HepG2 (cell line): ENCODE data around the gene LCE7A. TPM values are rescaled to one million over a fixed set of nuclear protein-coding genes. Genes with fewer than 3 reads are reported as not detected.

Experiments
- ATAC-seq: fragments of 200-7000 bp; cut with Tn5 transposase; 3 replicates; pipeline ENCODE4 v1.9.1; 2020; ENCODE audit warnings: mild to moderate bottlenecking, moderate library complexity
- BruUV-seq: library from RNA; stranded (reverse); fragments of 400-500 nt; replicated peaks from 2 replicates; lab custom pipeline; 2021; lab: Mats Ljungman, UMichigan
- CTCF ChIA-PET: fragments of 300-600 bp; formaldehyde crosslinking; extraction: SDS; loops from one replicate; lab custom pipeline; 2021; ENCODE audit warnings: low total read pairs, inconsistent platforms, low intra/inter-chr PET ratio; lab: Yijun Ruan, JAX
- POLR2A ChIA-PET: fragments of 350-600 bp; sonication (Branson Sonifier 250); formaldehyde crosslinking; loops from one replicate; lab custom pipeline; 2020; ENCODE audit warnings: antibody characterized with exemption, inconsistent platforms; lab: Yijun Ruan, JAX
- DNase-seq: peaks from one replicate; pipeline ENCODE4 v3.0.0-alpha.2; 2015; ENCODE audit warnings: low spot score
- FAIRE-seq: peaks from 3 replicates; lab custom pipeline; 2011; peaks lifted over from hg19 to GRCh38; lab: Jason Lieb, UNC
- H2AFZ ChIP-seq: one replicate; pipeline ENCODE4 v1.6.1; 2011; ENCODE audit warnings: low read length, inconsistent platforms
- H3K27ac ChIP-seq: fragments of 300-600 bp; 3 replicates; pipeline ENCODE4 v1.8.0; 2011; ENCODE audit warnings: mixed run types, mild to moderate bottlenecking, mixed read lengths, low read length, inconsistent platforms; ENCODE audit not compliant: insufficient read depth; ENCODE audit errors: extremely low read length
- H3K27me3 ChIP-seq, 2 experiments: fragments of 200-600 bp in 1 of 2; 2 replicates in 1 of 2; 3 replicates in 1 of 2; pipeline versions ENCODE4 v1.6.0 to v1.8.0; 2011; ENCODE audit warnings: low read length in 2 of 2, mild to moderate bottlenecking in 2 of 2, moderate library complexity in 2 of 2, inconsistent platforms in 1 of 2; ENCODE audit not compliant: insufficient read depth in 2 of 2, control insufficient read depth in 1 of 2
- H3K36me3 ChIP-seq, 2 experiments: fragments of 200-600 bp in 1 of 2; replicated peaks in 1 of 2; 2 replicates in 1 of 2; 3 replicates in 1 of 2; pipeline versions ENCODE4 v1.5.1 to v1.8.0; 2011; ENCODE audit warnings: low read length in 2 of 2, inconsistent platforms in 1 of 2; ENCODE audit not compliant: insufficient read depth in 2 of 2, control insufficient read depth in 1 of 2
- H3K4me1 ChIP-seq: 2 replicates; pipeline ENCODE4 v1.5.1; 2012; ENCODE audit warnings: low read length, inconsistent platforms; ENCODE audit not compliant: insufficient read depth
- H3K4me2 ChIP-seq: 2 replicates; pipeline ENCODE4 v1.6.0; 2011; ENCODE audit warnings: low read depth, low read length, inconsistent platforms
- H3K4me3 ChIP-seq, 3 experiments: fragments of 200-600 bp in 1 of 3; sonication (generic), shearing (Covaris generic) in 1 of 3; replicated peaks in 1 of 3; 2 replicates each; pipeline ENCODE4 v1.5.1; 2011 to 2016; ENCODE audit warnings: low read length in 3 of 3, inconsistent platforms in 2 of 3, low read depth in 2 of 3, mild to moderate bottlenecking in 2 of 3, control low read depth in 1 of 3, mixed read lengths in 1 of 3; ENCODE audit not compliant: insufficient read depth in 1 of 3
- H3K79me2 ChIP-seq: one replicate; pipeline ENCODE4 v1.6.1; 2011; ENCODE audit warnings: low read length, inconsistent platforms; ENCODE audit not compliant: insufficient read depth
- H3K9ac ChIP-seq: 2 replicates; pipeline ENCODE4 v1.6.0; 2011; ENCODE audit warnings: mild to moderate bottlenecking, low read depth, low read length, inconsistent platforms; ENCODE audit not compliant: insufficient read depth
- H3K9me3 ChIP-seq: 2 replicates; pipeline ENCODE4 v1.5.1; 2012; ENCODE audit warnings: mild to moderate bottlenecking, low read length
- H4K20me1 ChIP-seq: 2 replicates; pipeline ENCODE4 v1.6.0; 2011; ENCODE audit warnings: inconsistent platforms, mild to moderate bottlenecking, low read length, moderate library complexity; ENCODE audit not compliant: insufficient read depth
- CEBPB ChIP-seq: IDR thresholded peaks from 2 replicates; pipeline ENCODE4 v1.6.1; 2011; ENCODE audit warnings: low read depth, low read length, improper control_type of control experiment, borderline replicate concordance
- ERF ChIP-seq: IDR thresholded peaks from 2 replicates; pipeline ENCODE4 v1.6.1; 2018; ENCODE audit warnings: missing biosample characterization, missing genetic modification reagents
- FOXM1 ChIP-seq: sonication (generic); formaldehyde crosslinking; IDR thresholded peaks from 2 replicates; pipeline ENCODE4 v1.5.0; 2020; ENCODE audit warnings: missing genetic modification reagents
- GPN1 ChIP-seq: sonication (generic); formaldehyde crosslinking; IDR thresholded peaks from 2 replicates; pipeline ENCODE4 v1.5.1; 2020; ENCODE audit warnings: missing genetic modification reagents, borderline replicate concordance
- HMG20B ChIP-seq: conservative IDR thresholded peaks from 2 replicates; pipeline ENCODE4 v1.6.1; 2016; ENCODE audit warnings: missing genetic modification reagents, missing compliant biosample characterization
- HOXA3 ChIP-seq: sonication (generic); formaldehyde crosslinking; IDR thresholded peaks from 2 replicates; pipeline ENCODE4 v1.5.0; 2020; ENCODE audit warnings: missing genetic modification reagents
- SRSF4 ChIP-seq: fragments of 200-400 bp; formaldehyde crosslinking; IDR thresholded peaks from one replicate; pipeline ENCODE4 v1.6.1; 2018; ENCODE audit warnings: mild to moderate bottlenecking, low read depth, low read length, moderate library complexity; ENCODE audit not compliant: poor library complexity, severe bottlenecking
- TARDBP ChIP-seq: sonication (generic); formaldehyde crosslinking; IDR thresholded peaks from 2 replicates; pipeline ENCODE4 v1.8.0; 2022; ENCODE audit warnings: mild to moderate bottlenecking, missing genetic modification reagents
- ZBTB20 ChIP-seq: sonication (generic); formaldehyde crosslinking; IDR thresholded peaks from 2 replicates; pipeline ENCODE4 v1.8.1; 2023; ENCODE audit warnings: missing genetic modification reagents, low read depth, mild to moderate bottlenecking, borderline replicate concordance
- ZMAT3 ChIP-seq: sonication (generic); formaldehyde crosslinking; conservative IDR thresholded peaks from 2 replicates; pipeline ENCODE4 v1.7.0; 2021; ENCODE audit warnings: missing genetic modification reagents
- ZNF367 ChIP-seq: sonication (generic); formaldehyde crosslinking; IDR thresholded peaks from 2 replicates; pipeline ENCODE4 v1.4.0; 2020; ENCODE audit warnings: missing genetic modification reagents, borderline replicate concordance
- ZNF652 ChIP-seq: IDR thresholded peaks from 2 replicates; pipeline ENCODE4 v1.6.1; 2016; ENCODE audit warnings: low read depth, borderline replicate concordance
- ZNF766 ChIP-seq: sonication (generic); formaldehyde crosslinking; IDR thresholded peaks from 2 replicates; pipeline ENCODE4 v1.5.0; 2020; ENCODE audit warnings: missing genetic modification reagents, borderline replicate concordance
- ZNF773 ChIP-seq: sonication (generic); formaldehyde crosslinking; IDR thresholded peaks from 2 replicates; pipeline ENCODE4 v1.4.0; 2020; ENCODE audit warnings: missing genetic modification reagents, borderline replicate concordance
- ZSCAN25 ChIP-seq: sonication (generic); formaldehyde crosslinking; IDR thresholded peaks from 2 replicates; pipeline ENCODE4 v1.8.0; 2022; ENCODE audit warnings: mild to moderate bottlenecking, missing genetic modification reagents
- WGBS: methylation state at CpG from one replicate; pipeline ENCODE4 v1.1.6; 2017; ENCODE audit warnings: low lambda C conversion rate; 5-methylcytosine and 5-hydroxymethylcytosine counted together
- in situ Hi-C: cut with HindIII; loops from 2 replicates; pipeline ENCODE4 v1.10.0; 2017; ENCODE audit warnings: low pct_unique_long_range_greater_than_20kb; ENCODE audit not compliant: extremely low pct_ligation_motif_present
- intact Hi-C: fragments of 100-400 bp; cut with micrococcal nuclease; formaldehyde crosslinking; loops from one replicate; pipeline ENCODE4 v1.10.0; 2022; ENCODE audit not compliant: unreplicated experiment
- polyA plus RNA-seq, 8 experiments: library from polyadenylated mRNA; depleted of rRNA in 3 of 8; stranded (reverse) in 7 of 8; unstranded in 1 of 8; fragments of >200 nt; fragmentation: Illumina TruSeq in 4 of 8; extraction: Trizol in 4 of 8; gene quantifications; 2 replicates each; pipeline versions ENCODE4 v1.2.1 to v1.2.3, GENCODE V29; 2011 to 2016; ENCODE audit warnings: low read depth in 4 of 8, missing spikeins in 1 of 8, mixed read lengths in 1 of 8; ENCODE audit not compliant: insufficient read depth in 1 of 8
- total RNA-seq, 5 experiments: library from RNA; depleted of rRNA; stranded (reverse); fragments of >200 nt; fragmentation: Illumina TruSeq; extraction: Trizol; gene quantifications; 2 replicates each; pipeline ENCODE4 v1.2.3, GENCODE V29; 2016; ENCODE audit warnings: low read depth in 1 of 5
- TF ChIP-seq, protein P1 (sequence below): sonication (generic); formaldehyde crosslinking; IDR thresholded peaks from 2 replicates; pipeline ENCODE4 v1.4.0; 2020; ENCODE audit warnings: mild to moderate bottlenecking, missing genetic modification reagents
- TF ChIP-seq, protein P2 (sequence below): sonication (generic); formaldehyde crosslinking; IDR thresholded peaks from 2 replicates; pipeline ENCODE4 v1.5.1; 2020; ENCODE audit warnings: mild to moderate bottlenecking, moderate library complexity, missing genetic modification reagents
- TF ChIP-seq, protein P3 (sequence below): sonication (generic); formaldehyde crosslinking; conservative IDR thresholded peaks from 2 replicates; pipeline ENCODE4 v1.4.0; 2020; ENCODE audit warnings: missing genetic modification reagents
- TF ChIP-seq, protein P4 (sequence below): fragments of 450-650 bp; IDR thresholded peaks from 2 replicates; pipeline ENCODE4 v1.6.1; 2017; ENCODE audit warnings: mild to moderate bottlenecking

The LCE7A gene
- total and polyA plus RNA-seq, 2 of the 13 experiments (the other 11 are each of a cell fraction or from before 2014, with no cell fraction given): not detected

DNA sequence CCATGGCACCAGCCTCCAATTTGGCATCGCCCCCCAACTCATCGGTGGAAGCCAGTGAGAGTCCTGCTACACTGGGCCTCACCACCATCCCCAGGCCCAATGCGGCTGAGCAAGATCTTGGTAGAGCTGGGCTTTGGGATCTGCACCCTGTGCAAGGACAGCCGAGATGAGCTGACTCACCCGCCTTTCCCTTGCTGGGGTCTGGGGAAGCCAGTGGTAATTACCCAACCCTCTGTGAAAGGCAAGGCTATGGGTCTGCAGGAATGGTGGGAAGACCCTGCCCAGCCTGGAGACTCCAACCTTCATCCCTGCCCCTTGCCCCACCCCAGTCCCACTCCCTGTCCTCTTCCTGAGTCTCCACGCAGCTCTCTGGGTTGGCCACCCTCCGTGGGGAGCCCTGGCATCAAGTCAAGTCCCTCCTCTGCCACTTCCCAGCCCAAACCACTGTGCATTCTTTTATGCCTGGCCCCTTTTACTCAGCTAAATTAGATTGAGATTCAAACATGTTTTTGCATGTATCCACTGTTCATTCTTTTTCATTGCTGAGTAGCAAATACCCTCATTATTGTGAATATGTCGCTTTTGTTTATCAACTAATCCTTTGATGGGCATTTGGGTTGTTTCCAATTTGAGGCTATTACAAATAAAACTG lies 27.1 kb downstream of the LCE7A start (continued):
- no peak for TF ChIP-seq HMG20B (CRISPR knock-in tag)
- TF ChIP-seq, protein P1, sequence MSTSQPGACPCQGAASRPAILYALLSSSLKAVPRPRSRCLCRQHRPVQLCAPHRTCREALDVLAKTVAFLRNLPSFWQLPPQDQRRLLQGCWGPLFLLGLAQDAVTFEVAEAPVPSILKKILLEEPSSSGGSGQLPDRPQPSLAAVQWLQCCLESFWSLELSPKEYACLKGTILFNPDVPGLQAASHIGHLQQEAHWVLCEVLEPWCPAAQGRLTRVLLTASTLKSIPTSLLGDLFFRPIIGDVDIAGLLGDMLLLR (CRISPR knock-in tag): no peak
- TF ChIP-seq ZMAT3 (CRISPR knock-in tag): no peak
- TF ChIP-seq ERF: no peak
- no peak for TF ChIP-seq ZSCAN25 (CRISPR knock-in tag)

DNA sequence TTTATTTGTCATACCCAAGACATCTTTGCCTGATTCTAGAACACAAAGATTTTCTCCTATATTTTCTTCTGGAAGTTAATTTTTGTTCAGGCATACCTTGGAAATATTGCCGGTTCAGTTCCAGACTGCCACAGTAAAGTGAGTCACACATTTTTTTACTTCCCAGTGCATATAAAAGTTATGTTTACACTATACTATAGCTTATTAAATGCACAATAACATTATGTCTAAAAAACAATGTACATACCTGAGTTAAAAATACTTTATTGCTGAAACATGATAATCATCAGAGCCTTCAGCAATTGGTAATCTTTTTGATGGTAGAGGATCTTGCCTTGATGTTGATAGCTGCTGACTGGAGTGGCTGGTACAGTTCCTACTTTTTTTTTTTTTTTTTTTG lies 28.3 kb downstream of the LCE7A start:
- H3K27me3 ChIP-seq: no peaks in the 10 kb centered on the region
- H3K9ac ChIP-seq: no peak overlapping the region
- POLR2A ChIA-PET: no interaction called here
- no peak overlapping the region for H3K4me2 ChIP-seq
- no peak for ATAC-seq
- FAIRE-seq: no peak
- no peak overlapping the region for H3K4me3 ChIP-seq
- no peak overlapping the region for H2AFZ ChIP-seq
- no peaks in the 10 kb centered on the region for H4K20me1 ChIP-seq
- intact Hi-C loops: no loop called here
- no peaks in the 10 kb centered on the region for H3K4me1 ChIP-seq
- in situ Hi-C loops: no loop called here
- H3K27ac ChIP-seq: no peak overlapping the region
- CTCF ChIA-PET: no interaction called here
- 46% methylated on average over 1 of the region's 1 CpG for WGBS
- H3K36me3 ChIP-seq: no peaks in the 10 kb centered on the region
- no peaks in the 10 kb centered on the region for H3K9me3 ChIP-seq
- DNase-seq: no peak
- no TSS peak for BruUV-seq
- no peaks in the 10 kb centered on the region for H3K79me2 ChIP-seq
- no peak for TF ChIP-seq ZBTB20 (CRISPR knock-in tag)
- TF ChIP-seq, protein P2, sequence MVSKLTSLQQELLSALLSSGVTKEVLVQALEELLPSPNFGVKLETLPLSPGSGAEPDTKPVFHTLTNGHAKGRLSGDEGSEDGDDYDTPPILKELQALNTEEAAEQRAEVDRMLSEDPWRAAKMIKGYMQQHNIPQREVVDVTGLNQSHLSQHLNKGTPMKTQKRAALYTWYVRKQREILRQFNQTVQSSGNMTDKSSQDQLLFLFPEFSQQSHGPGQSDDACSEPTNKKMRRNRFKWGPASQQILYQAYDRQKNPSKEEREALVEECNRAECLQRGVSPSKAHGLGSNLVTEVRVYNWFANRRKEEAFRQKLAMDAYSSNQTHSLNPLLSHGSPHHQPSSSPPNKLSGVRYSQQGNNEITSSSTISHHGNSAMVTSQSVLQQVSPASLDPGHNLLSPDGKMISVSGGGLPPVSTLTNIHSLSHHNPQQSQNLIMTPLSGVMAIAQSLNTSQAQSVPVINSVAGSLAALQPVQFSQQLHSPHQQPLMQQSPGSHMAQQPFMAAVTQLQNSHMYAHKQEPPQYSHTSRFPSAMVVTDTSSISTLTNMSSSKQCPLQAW (CRISPR knock-in tag): no peak
- no peak for TF ChIP-seq ZNF766
- TF ChIP-seq GPN1: no peak
- TF ChIP-seq TARDBP (CRISPR knock-in tag): no peak
- TF ChIP-seq CEBPB: no peak
- TF ChIP-seq, protein P3, sequence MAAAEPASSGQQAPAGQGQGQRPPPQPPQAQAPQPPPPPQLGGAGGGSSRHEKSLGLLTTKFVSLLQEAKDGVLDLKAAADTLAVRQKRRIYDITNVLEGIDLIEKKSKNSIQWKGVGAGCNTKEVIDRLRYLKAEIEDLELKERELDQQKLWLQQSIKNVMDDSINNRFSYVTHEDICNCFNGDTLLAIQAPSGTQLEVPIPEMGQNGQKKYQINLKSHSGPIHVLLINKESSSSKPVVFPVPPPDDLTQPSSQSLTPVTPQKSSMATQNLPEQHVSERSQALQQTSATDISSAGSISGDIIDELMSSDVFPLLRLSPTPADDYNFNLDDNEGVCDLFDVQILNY (CRISPR knock-in tag): no peak
- TF ChIP-seq FOXM1 (CRISPR knock-in tag): no peak
- no peak for TF ChIP-seq ZNF367 (CRISPR knock-in tag)
- TF ChIP-seq ZNF773 (CRISPR knock-in tag): no peak
- no peak for TF ChIP-seq ZNF652 (CRISPR knock-in tag)
- TF ChIP-seq, protein P4, sequence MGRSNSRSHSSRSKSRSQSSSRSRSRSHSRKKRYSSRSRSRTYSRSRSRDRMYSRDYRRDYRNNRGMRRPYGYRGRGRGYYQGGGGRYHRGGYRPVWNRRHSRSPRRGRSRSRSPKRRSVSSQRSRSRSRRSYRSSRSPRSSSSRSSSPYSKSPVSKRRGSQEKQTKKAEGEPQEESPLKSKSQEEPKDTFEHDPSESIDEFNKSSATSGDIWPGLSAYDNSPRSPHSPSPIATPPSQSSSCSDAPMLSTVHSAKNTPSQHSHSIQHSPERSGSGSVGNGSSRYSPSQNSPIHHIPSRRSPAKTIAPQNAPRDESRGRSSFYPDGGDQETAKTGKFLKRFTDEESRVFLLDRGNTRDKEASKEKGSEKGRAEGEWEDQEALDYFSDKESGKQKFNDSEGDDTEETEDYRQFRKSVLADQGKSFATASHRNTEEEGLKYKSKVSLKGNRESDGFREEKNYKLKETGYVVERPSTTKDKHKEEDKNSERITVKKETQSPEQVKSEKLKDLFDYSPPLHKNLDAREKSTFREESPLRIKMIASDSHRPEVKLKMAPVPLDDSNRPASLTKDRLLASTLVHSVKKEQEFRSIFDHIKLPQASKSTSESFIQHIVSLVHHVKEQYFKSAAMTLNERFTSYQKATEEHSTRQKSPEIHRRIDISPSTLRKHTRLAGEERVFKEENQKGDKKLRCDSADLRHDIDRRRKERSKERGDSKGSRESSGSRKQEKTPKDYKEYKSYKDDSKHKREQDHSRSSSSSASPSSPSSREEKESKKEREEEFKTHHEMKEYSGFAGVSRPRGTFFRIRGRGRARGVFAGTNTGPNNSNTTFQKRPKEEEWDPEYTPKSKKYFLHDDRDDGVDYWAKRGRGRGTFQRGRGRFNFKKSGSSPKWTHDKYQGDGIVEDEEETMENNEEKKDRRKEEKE: no peak
- no peak for TF ChIP-seq SRSF4
- TF ChIP-seq HOXA3: no peak
